Astrocyte (in vitro differentiated cells and primary cell): ENCODE measurements around the gene GNPTG. TPM values are rescaled to one million over a fixed set of nuclear protein-coding genes. Genes with fewer than 3 reads are reported as not detected.

Source experiments
- DNase-seq: peaks from one replicate; pipeline ENCODE4 v3.0.0-alpha.2; 2010; ENCODE audit warnings: low read depth
- FAIRE-seq: peaks from 2 replicates; lab custom pipeline; 2011; peaks lifted over from hg19 to GRCh38; lab: Jason Lieb, UNC
- H2AFZ ChIP-seq: 2 replicates; pipeline ENCODE4 v1.6.0; 2012; ENCODE audit warnings: low read depth, low read length, inconsistent platforms
- H3K27ac ChIP-seq: 2 replicates; pipeline ENCODE4 v1.5.1; 2011; ENCODE audit warnings: low read depth, low read length, inconsistent platforms
- H3K27me3 ChIP-seq: 2 replicates; pipeline ENCODE4 v1.6.0; 2011; ENCODE audit warnings: low read length, inconsistent platforms; ENCODE audit not compliant: insufficient read depth
- H3K36me3 ChIP-seq: 2 replicates; pipeline ENCODE4 v1.5.1; 2011; ENCODE audit warnings: low read length, inconsistent platforms; ENCODE audit not compliant: insufficient read depth
- H3K4me1 ChIP-seq: 2 replicates; pipeline ENCODE4 v1.5.1; 2011; ENCODE audit warnings: low read length, inconsistent platforms; ENCODE audit not compliant: insufficient read depth
- H3K4me2 ChIP-seq: 2 replicates; pipeline ENCODE4 v1.6.0; 2012; ENCODE audit warnings: low read length, inconsistent platforms
- H3K4me3 ChIP-seq: 2 replicates; pipeline ENCODE4 v1.5.1; 2011; ENCODE audit warnings: low read depth, mild to moderate bottlenecking, low read length, inconsistent platforms; ENCODE audit not compliant: insufficient read depth
- H3K79me2 ChIP-seq: 2 replicates; pipeline ENCODE4 v1.6.0; 2012; ENCODE audit warnings: mild to moderate bottlenecking, low read length, inconsistent platforms; ENCODE audit not compliant: insufficient read depth
- H3K9ac ChIP-seq: 2 replicates; pipeline ENCODE4 v1.6.0; 2012; ENCODE audit warnings: mild to moderate bottlenecking, low read length, inconsistent platforms
- H3K9me3 ChIP-seq: 2 replicates; pipeline ENCODE4 v1.5.1; 2012; ENCODE audit warnings: low read depth, mild to moderate bottlenecking, low read length, inconsistent platforms; ENCODE audit not compliant: insufficient read depth
- H4K20me1 ChIP-seq: 2 replicates; pipeline ENCODE4 v1.6.0; 2012; ENCODE audit warnings: low read length, inconsistent platforms; ENCODE audit not compliant: insufficient read depth
- H3K27ac Mint-ChIP-seq: one replicate; pipeline ENCODE4 v1.8.0; 2021; ENCODE audit warnings: mild to moderate bottlenecking, mixed read lengths; ENCODE audit not compliant: unreplicated experiment
- H3K27me3 Mint-ChIP-seq: one replicate; pipeline ENCODE4 v1.8.0; 2021; ENCODE audit warnings: low read depth, mixed read lengths; ENCODE audit not compliant: unreplicated experiment
- H3K36me3 Mint-ChIP-seq: one replicate; pipeline ENCODE4 v1.8.0; 2021; ENCODE audit warnings: low read depth, mixed read lengths; ENCODE audit not compliant: unreplicated experiment
- H3K4me1 Mint-ChIP-seq: one replicate; pipeline ENCODE4 v1.8.0; 2021; ENCODE audit warnings: low read depth, mixed read lengths; ENCODE audit not compliant: unreplicated experiment
- H3K4me3 Mint-ChIP-seq: one replicate; pipeline ENCODE4 v1.8.0; 2021; ENCODE audit warnings: mild to moderate bottlenecking, moderate library complexity, mixed read lengths; ENCODE audit not compliant: unreplicated experiment
- H3K9me3 Mint-ChIP-seq: one replicate; pipeline ENCODE4 v1.8.0; 2021; ENCODE audit warnings: mild to moderate bottlenecking, mixed read lengths; ENCODE audit not compliant: unreplicated experiment
- EZH2 ChIP-seq: IDR thresholded peaks from 2 replicates; pipeline ENCODE4 v1.6.1; 2012; ENCODE audit warnings: mild to moderate bottlenecking, low read length, inconsistent platforms; ENCODE audit not compliant: insufficient read depth
- total RNA-seq: library from RNA; stranded (reverse); gene quantifications from 2 replicates; pipeline ENCODE4 v1.2.1, GENCODE V29; 2021
- TF ChIP-seq, protein P1 (sequence below): IDR thresholded peaks from 2 replicates; pipeline ENCODE4 v1.5.1; 2011; ENCODE audit warnings: low read depth, mild to moderate bottlenecking, inconsistent platforms, low read length, moderate library complexity; ENCODE audit not compliant: insufficient read depth

The GNPTG gene
- total RNA-seq, 1 donor from 2014 or later = 45.5 TPM

DNA sequence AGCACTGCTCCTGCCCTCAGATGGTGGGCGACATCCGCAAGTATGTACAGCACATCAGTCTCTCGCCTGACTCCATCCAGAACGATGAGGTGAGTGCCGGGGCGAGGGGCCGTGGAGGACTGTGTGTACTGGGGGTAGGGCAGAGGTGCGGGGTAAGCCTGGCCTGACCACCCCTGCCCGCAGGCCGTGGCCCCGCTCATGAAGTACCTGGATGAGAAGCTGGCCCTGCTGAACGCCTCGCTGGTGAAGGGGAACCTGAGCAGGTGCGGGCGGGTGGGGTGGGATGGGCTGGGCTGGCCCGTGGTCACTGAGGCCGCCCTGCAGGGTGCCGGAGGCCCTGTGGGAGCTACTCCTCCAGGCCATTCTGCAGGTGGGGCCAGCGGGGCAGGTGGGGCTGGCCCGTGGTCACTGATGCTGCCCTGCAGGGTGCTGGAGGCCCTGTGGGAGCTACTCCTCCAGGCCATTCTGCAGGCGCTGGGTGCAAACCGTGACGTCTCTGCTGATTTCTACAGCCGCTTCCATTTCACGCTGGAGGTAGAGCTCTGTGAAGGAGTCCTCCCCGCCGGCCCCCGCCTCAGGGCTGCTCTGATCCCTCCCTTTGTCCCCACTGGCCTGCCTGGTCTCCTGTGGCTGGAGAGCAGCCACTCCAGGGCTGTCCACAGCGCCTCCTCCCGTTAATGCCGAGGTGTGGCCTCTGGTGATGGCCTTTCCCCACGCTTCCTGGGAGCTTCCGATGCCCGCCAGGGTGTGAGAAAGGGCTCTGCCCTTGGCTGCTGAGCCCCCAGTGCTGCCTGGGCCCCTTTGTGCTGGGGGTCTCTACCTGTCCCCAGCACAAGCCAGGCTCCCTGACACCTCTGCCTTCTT lies 5.1 kb upstream of the GNPTG start:
- Mint-ChIP-seq H3K36me3 (no peaks in the 10 kb centered on the region), H3K4me3 (no peak overlapping the region), H3K27me3 (peaks cover 6% of the 10 kb centered on the region), H3K27ac (no peak overlapping the region), H3K4me1 (peaks cover 5% of the 10 kb centered on the region), H3K9me3 (no peaks in the 10 kb centered on the region)
- FAIRE-seq (no peak), DNase-seq (no peak)
- H2AFZ ChIP-seq = no peak overlapping the region
- H3K27me3 ChIP-seq = no peaks in the 10 kb centered on the region
- no peak for TF ChIP-seq EZH2
- TF ChIP-seq, protein P1, sequence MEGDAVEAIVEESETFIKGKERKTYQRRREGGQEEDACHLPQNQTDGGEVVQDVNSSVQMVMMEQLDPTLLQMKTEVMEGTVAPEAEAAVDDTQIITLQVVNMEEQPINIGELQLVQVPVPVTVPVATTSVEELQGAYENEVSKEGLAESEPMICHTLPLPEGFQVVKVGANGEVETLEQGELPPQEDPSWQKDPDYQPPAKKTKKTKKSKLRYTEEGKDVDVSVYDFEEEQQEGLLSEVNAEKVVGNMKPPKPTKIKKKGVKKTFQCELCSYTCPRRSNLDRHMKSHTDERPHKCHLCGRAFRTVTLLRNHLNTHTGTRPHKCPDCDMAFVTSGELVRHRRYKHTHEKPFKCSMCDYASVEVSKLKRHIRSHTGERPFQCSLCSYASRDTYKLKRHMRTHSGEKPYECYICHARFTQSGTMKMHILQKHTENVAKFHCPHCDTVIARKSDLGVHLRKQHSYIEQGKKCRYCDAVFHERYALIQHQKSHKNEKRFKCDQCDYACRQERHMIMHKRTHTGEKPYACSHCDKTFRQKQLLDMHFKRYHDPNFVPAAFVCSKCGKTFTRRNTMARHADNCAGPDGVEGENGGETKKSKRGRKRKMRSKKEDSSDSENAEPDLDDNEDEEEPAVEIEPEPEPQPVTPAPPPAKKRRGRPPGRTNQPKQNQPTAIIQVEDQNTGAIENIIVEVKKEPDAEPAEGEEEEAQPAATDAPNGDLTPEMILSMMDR = no peak
- no peaks in the 10 kb centered on the region for H3K9me3 ChIP-seq
- H3K79me2 ChIP-seq = peaks cover 19% of the 10 kb centered on the region
- no peak overlapping the region for H3K4me3 ChIP-seq
- no peak overlapping the region for H3K27ac ChIP-seq
- peaks cover 11% of the 10 kb centered on the region for H3K4me1 ChIP-seq
- peaks cover 13% of the 10 kb centered on the region for H4K20me1 ChIP-seq
- H3K9ac ChIP-seq = no peak overlapping the region
- no peaks in the 10 kb centered on the region for H3K36me3 ChIP-seq
- no peak overlapping the region for H3K4me2 ChIP-seq

DNA sequence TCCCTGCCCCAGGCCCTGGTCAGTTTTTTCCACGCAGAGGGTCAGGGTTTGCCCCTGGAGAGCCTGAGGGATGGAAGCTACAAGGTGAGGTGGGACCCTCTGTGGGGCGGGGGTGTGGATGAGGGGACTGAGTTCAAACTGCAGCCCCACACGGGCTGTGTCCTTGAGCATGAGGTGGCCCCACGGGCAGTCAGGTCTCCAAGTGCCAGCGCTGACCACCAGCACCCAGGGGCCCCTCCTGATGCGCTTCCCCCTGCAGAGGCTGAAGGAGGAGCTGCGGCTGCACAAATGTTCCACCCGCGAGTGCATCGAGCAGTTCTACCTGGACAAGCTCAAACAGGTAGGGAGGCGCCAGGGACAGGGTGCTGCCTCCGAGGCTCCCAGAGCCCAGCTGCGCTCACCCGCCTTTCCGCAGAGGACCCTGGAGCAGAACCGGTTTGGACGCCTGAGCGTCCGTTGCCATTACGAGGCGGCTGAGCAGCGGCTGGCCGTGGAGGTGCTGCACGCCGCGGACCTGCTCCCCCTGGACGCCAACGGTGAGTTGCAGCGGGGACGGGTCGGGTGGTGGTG lies 4.4 kb upstream of the GNPTG start:
- TF ChIP-seq, protein P1 = no peak
- TF ChIP-seq EZH2 = no peak

More for the DNA sequence above, 4.4 kb upstream of the GNPTG start:
- H3K36me3 ChIP-seq = no peaks in the 10 kb centered on the region
- peaks cover 12% of the 10 kb centered on the region for H3K4me1 ChIP-seq
- H3K27me3 Mint-ChIP-seq = peaks cover 6% of the 10 kb centered on the region
- no peak for DNase-seq
- peaks cover 5% of the 10 kb centered on the region for H3K4me1 Mint-ChIP-seq
- no peak for FAIRE-seq
- H3K36me3 Mint-ChIP-seq = no peaks in the 10 kb centered on the region
- no peak overlapping the region for H2AFZ ChIP-seq
- no peak overlapping the region for H3K9ac ChIP-seq
- H3K9me3 Mint-ChIP-seq = no peaks in the 10 kb centered on the region
- peaks cover 26% of the 10 kb centered on the region for H3K79me2 ChIP-seq
- no peak overlapping the region for H3K4me3 Mint-ChIP-seq
- no peak overlapping the region for H3K27ac Mint-ChIP-seq
- no peak overlapping the region for H3K27ac ChIP-seq
- H4K20me1 ChIP-seq = peaks cover 15% of the 10 kb centered on the region
- H3K27me3 ChIP-seq = no peaks in the 10 kb centered on the region
- H3K4me2 ChIP-seq = no peak overlapping the region
- H3K4me3 ChIP-seq = no peak overlapping the region
- no peaks in the 10 kb centered on the region for H3K9me3 ChIP-seq
